ENCODE results near the gene ZSCAN31. TPM values are rescaled to one million over a fixed set of nuclear protein-coding genes. Genes with fewer than 3 reads are reported as not detected.

The ZSCAN31 gene
- total RNA-seq, 1 donor from 2014 or later, result 3.6 TPM

DNA sequence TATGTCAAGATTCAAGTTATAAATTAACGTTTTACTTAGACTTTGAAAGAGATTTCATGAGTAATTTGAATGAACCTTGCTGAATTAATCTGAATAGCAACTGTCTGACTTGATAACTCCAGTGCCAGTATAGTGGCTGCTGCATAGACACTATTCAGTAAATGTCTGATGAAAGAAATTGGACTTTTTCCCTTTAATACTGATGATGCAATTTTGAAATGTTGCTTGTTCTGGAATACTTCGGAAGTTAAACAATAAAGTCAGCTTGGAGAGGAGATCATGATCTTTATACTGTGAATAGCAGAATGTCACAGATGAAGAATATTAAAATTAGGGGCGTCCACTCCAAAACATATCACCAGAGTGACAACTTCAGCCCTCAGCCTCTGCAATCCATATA, 58.2 kb downstream of the ZSCAN31 start:
- no peak for ATAC-seq (ENCODE audit: low read depth)
- H3K27me3 Mint-ChIP-seq, result peaks cover 8% of the 10 kb centered on the region
- CTCF ChIA-PET, result no interaction called here

DNA sequence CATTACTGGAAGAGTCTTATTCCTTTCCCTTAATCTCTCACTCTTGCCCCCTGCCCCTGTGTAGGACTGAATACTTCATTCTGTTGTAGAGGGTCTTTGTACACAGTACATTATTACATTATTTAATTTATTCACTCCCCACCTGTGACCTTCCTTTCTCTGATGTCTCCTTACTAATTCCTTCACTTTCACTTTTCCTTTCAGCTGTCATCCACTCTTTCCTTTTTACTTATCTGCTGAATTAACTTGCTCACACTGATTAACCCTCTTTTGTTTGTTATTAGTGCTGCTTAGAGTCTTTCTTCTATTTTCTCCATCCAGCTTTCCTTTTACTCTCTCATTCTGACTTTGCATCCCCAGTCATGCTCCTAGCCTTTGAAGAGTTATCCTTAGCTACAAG, 61.1 kb downstream of the ZSCAN31 start:
- H3K36me3 Mint-ChIP-seq (ENCODE audit: low read depth), result peaks cover 65% of the 10 kb centered on the region
- H3K27me3 Mint-ChIP-seq, result no peaks in the 10 kb centered on the region
- TF ChIP-seq, protein P1, sequence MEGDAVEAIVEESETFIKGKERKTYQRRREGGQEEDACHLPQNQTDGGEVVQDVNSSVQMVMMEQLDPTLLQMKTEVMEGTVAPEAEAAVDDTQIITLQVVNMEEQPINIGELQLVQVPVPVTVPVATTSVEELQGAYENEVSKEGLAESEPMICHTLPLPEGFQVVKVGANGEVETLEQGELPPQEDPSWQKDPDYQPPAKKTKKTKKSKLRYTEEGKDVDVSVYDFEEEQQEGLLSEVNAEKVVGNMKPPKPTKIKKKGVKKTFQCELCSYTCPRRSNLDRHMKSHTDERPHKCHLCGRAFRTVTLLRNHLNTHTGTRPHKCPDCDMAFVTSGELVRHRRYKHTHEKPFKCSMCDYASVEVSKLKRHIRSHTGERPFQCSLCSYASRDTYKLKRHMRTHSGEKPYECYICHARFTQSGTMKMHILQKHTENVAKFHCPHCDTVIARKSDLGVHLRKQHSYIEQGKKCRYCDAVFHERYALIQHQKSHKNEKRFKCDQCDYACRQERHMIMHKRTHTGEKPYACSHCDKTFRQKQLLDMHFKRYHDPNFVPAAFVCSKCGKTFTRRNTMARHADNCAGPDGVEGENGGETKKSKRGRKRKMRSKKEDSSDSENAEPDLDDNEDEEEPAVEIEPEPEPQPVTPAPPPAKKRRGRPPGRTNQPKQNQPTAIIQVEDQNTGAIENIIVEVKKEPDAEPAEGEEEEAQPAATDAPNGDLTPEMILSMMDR (IDR thresholded peaks at IDR 0.05), result no peak
- H3K4me1 Mint-ChIP-seq, result no peaks in the 10 kb centered on the region
- ATAC-seq (ENCODE audit: low read depth) (no peak), DNase-seq (no peak)
- H3K4me3 Mint-ChIP-seq, result no peak overlapping the region
- intact Hi-C loops (cut with micrococcal nuclease), result no loop called here
- CTCF ChIA-PET, result no interaction called here
- no peak overlapping the region for H3K27ac Mint-ChIP-seq
- POLR2A ChIA-PET, result interaction anchor here (0.5 to 0.6 kb wide), 2 partner anchors 87 to 436 kb away, joined by 3 read pairs; a partner anchor contains a TSS
- H3K9me3 Mint-ChIP-seq, result no peaks in the 10 kb centered on the region

More for the DNA sequence above, 58.2 kb downstream of the ZSCAN31 start:
- no peaks in the 10 kb centered on the region for H3K9me3 Mint-ChIP-seq
- peaks cover 12% of the 10 kb centered on the region for H3K4me1 Mint-ChIP-seq
- peaks cover 48% of the 10 kb centered on the region for H3K36me3 Mint-ChIP-seq (ENCODE audit: low read depth)
- intact Hi-C loops (cut with micrococcal nuclease), result no loop called here
- DNase-seq, result no peak
- TF ChIP-seq, protein P1 (IDR thresholded peaks at IDR 0.05), result no peak
- no peak overlapping the region for H3K4me3 Mint-ChIP-seq
- POLR2A ChIA-PET, result no interaction called here
- H3K27ac Mint-ChIP-seq, result no peak overlapping the region

Other genes with a start within 250 kb of the ZSCAN31 start
- gene ZSCAN16, start 211.5 kb downstream of the ZSCAN31 start, total RNA-seq, result 10.6 and 12.6 TPM in 2 replicates
- 38.9 and 40.2 TPM in 2 replicates for gene ZKSCAN8, start 194.3 kb downstream of the ZSCAN31 start, total RNA-seq
- gene ZSCAN9, start 110.9 kb downstream of the ZSCAN31 start, total RNA-seq, result 25.9 and 30.3 TPM in 2 replicates
- 10.5 and 11.1 TPM in 2 replicates for gene ZKSCAN4, start 83.9 kb downstream of the ZSCAN31 start, total RNA-seq
- gene NKAPL, start 76.9 kb downstream of the ZSCAN31 start, total RNA-seq, result 0.29 and 0.35 TPM in 2 replicates
- gene ZSCAN26, start 69.0 kb downstream of the ZSCAN31 start, total RNA-seq, result 16.0 and 17.8 TPM in 2 replicates
- gene PGBD1, start 54.6 kb downstream of the ZSCAN31 start, total RNA-seq, result 1.8 and 1.9 TPM in 2 replicates
- 5.6 and 6.3 TPM in 2 replicates for gene ZKSCAN3, start 13.8 kb upstream of the ZSCAN31 start, total RNA-seq
- gene ZSCAN12, start 63.6 kb upstream of the ZSCAN31 start, total RNA-seq, result 12.8 and 13.0 TPM in 2 replicates
- 0.18 and 0.49 TPM in 2 replicates for gene ZSCAN23, start 107.3 kb upstream of the ZSCAN31 start, total RNA-seq
- gene GPX6, start 179.6 kb upstream of the ZSCAN31 start, total RNA-seq, result not detected in 2 replicates
- not detected in 2 replicates for gene GPX5, start 189.7 kb upstream of the ZSCAN31 start, total RNA-seq

Measured in activated B cell treated with CpG ODN at 0.5 μM for 24 hours (primary cell).